ENCODE data around the gene SENP3. TPM values are rescaled to one million over a fixed set of nuclear protein-coding genes. Genes with fewer than 3 reads are reported as not detected.
A peak's percentile ranks its signal among the peaks of the same experiment; 100 is the strongest.

Gene SENP3
- total and polyA plus RNA-seq, 2 experiments from 2014 or later = 1.9 to 82.5 TPM

GRCh38 chr17:7572588-7573323, 11.0 kb downstream of the SENP3 start:
- Histone ChIP-seq H3K9me2 (ENCODE audit: insufficient read depth) (no peaks in the 10 kb centered on the region), H3K9ac (peak overlapping the region; percentile 99), H3K27me3 (replicated peaks; ENCODE audit: insufficient read depth) (no peaks in the 10 kb centered on the region), H3K36me3 (ENCODE audit: low read depth) (peaks cover 36% of the 10 kb centered on the region), H3K9me3 (ENCODE audit: low read depth) (no peaks in the 10 kb centered on the region), H4K20me1 (ENCODE audit: insufficient read depth) (peaks cover 33% of the 10 kb centered on the region), H3F3A (ENCODE audit: insufficient read depth) (peaks cover 50% of the 10 kb centered on the region), H3K27ac (peak overlapping the region; percentile 96), H3K79me2 (ENCODE audit: insufficient read depth) (peaks cover 87% of the 10 kb centered on the region), H3K4me3 (peak overlapping the region; percentile 93), H3K4me2 (ENCODE audit: unreplicated experiment) (peak overlapping the region; percentile 79), H3K4me1 (ENCODE audit: insufficient read depth) (peaks cover 22% of the 10 kb centered on the region), H2AFZ (no peak overlapping the region)
- 1 to 2% methylated on average over 47 to 53 of the region's 73 CpGs for WGBS, 2 experiments (ENCODE audit: low coverage in 1 of 2, low lambda C conversion rate in 2 of 2, missing lambda C conversion rate in 2 of 2)
- in situ Hi-C loops (cut with MboI) = no loop called here
- TF ChIP-seq EZH2 (IDR thresholded peaks at IDR 0.05; ENCODE audit: insufficient read depth, poor library complexity, severe bottlenecking) (no peak), EZH2phosphoT487 (IDR thresholded peaks at IDR 0.05; ENCODE audit: insufficient read depth, low read depth) (no peak)
- DNase-seq = peak; percentile 100

- in situ Hi-C loops (cut with MboI) = no loop called here
- WGBS, 2 experiments (ENCODE audit: low coverage in 1 of 2, low lambda C conversion rate in 2 of 2, missing lambda C conversion rate in 2 of 2) = 0 to 1% methylated on average over 58 to 64 of the region's 71 CpGs
- peaks cover 42% of the 10 kb centered on the region for H3K36me3 ChIP-seq (ENCODE audit: low read depth)
These were observed 11.8 kb downstream of the SENP3 start for GRCh38 chr17:7573324-7574080.

GRCh38 chr17:7574176-7574953, 12.6 kb downstream of the SENP3 start:
- in situ Hi-C loops (cut with MboI) = no loop called here

More at GRCh38 chr17:7573324-7574080, 11.8 kb downstream of the SENP3 start:
- TF ChIP-seq EZH2 (IDR thresholded peaks at IDR 0.05; ENCODE audit: insufficient read depth, poor library complexity, severe bottlenecking) (no peak), EZH2phosphoT487 (IDR thresholded peaks at IDR 0.05; ENCODE audit: insufficient read depth, low read depth) (no peak)
- Histone ChIP-seq H4K20me1 (ENCODE audit: insufficient read depth) (peaks cover 33% of the 10 kb centered on the region), H2AFZ (no peak overlapping the region), H3K27me3 (replicated peaks; ENCODE audit: insufficient read depth) (no peaks in the 10 kb centered on the region), H3K4me1 (ENCODE audit: insufficient read depth) (peaks cover 23% of the 10 kb centered on the region), H3K9me2 (ENCODE audit: insufficient read depth) (no peaks in the 10 kb centered on the region), H3K9me3 (ENCODE audit: low read depth) (no peaks in the 10 kb centered on the region), H3F3A (ENCODE audit: insufficient read depth) (peaks cover 57% of the 10 kb centered on the region), H3K9ac (peak overlapping the region; percentile 99), H3K79me2 (ENCODE audit: insufficient read depth) (peaks cover 84% of the 10 kb centered on the region), H3K4me3 (peak overlapping the region; percentile 93), H3K27ac (peak overlapping the region; percentile 96), H3K4me2 (ENCODE audit: unreplicated experiment) (peak overlapping the region; percentile 79)
- DNase-seq = peak; percentile 95

GRCh38 chr17:7575481-7575883, 13.8 kb downstream of the SENP3 start:
- peaks cover 63% of the 10 kb centered on the region for H3F3A ChIP-seq (ENCODE audit: insufficient read depth)
- peaks cover 44% of the 10 kb centered on the region for H3K36me3 ChIP-seq (ENCODE audit: low read depth)
- no peaks in the 10 kb centered on the region for H3K9me3 ChIP-seq (ENCODE audit: low read depth)
- peak overlapping the region; percentile 93 for H3K4me3 ChIP-seq
- TF ChIP-seq EZH2phosphoT487 (IDR thresholded peaks at IDR 0.05; ENCODE audit: insufficient read depth, low read depth) (no peak), EZH2 (IDR thresholded peaks at IDR 0.05; ENCODE audit: insufficient read depth, poor library complexity, severe bottlenecking) (no peak)
- H3K27ac ChIP-seq = peak overlapping the region; percentile 96
- 44 to 56% methylated on average over 1 of the region's 1 CpG for WGBS, 2 experiments (ENCODE audit: low coverage in 1 of 2, low lambda C conversion rate in 2 of 2, missing lambda C conversion rate in 2 of 2)
- peaks cover 75% of the 10 kb centered on the region for H3K79me2 ChIP-seq (ENCODE audit: insufficient read depth)
- H3K9me2 ChIP-seq (ENCODE audit: insufficient read depth) = no peaks in the 10 kb centered on the region
- H3K27me3 ChIP-seq (replicated peaks; ENCODE audit: insufficient read depth) = no peaks in the 10 kb centered on the region
- H3K9ac ChIP-seq = peak overlapping the region; percentile 99
- H3K4me1 ChIP-seq (ENCODE audit: insufficient read depth) = peaks cover 37% of the 10 kb centered on the region
- H3K4me2 ChIP-seq (ENCODE audit: unreplicated experiment) = peak overlapping the region; percentile 79
- in situ Hi-C loops (cut with MboI) = no loop called here
- H2AFZ ChIP-seq = no peak overlapping the region
- peaks cover 33% of the 10 kb centered on the region for H4K20me1 ChIP-seq (ENCODE audit: insufficient read depth)
- peak; percentile 58 for DNase-seq

More at GRCh38 chr17:7574176-7574953, 12.6 kb downstream of the SENP3 start:
- peaks cover 62% of the 10 kb centered on the region for H3F3A ChIP-seq (ENCODE audit: insufficient read depth)
- peaks cover 33% of the 10 kb centered on the region for H4K20me1 ChIP-seq (ENCODE audit: insufficient read depth)
- 6% methylated on average over 14 to 15 of the region's 15 CpGs for WGBS, 2 experiments (ENCODE audit: low coverage in 1 of 2, low lambda C conversion rate in 2 of 2, missing lambda C conversion rate in 2 of 2)
- H3K27ac ChIP-seq = peak overlapping the region; percentile 96
- H3K79me2 ChIP-seq (ENCODE audit: insufficient read depth) = peaks cover 76% of the 10 kb centered on the region
- H3K9me2 ChIP-seq (ENCODE audit: insufficient read depth) = no peaks in the 10 kb centered on the region
- peak; percentile 54 for DNase-seq
- H3K4me1 ChIP-seq (ENCODE audit: insufficient read depth) = peaks cover 30% of the 10 kb centered on the region
- H3K4me3 ChIP-seq = peak overlapping the region; percentile 93
- peaks cover 44% of the 10 kb centered on the region for H3K36me3 ChIP-seq (ENCODE audit: low read depth)
- peak overlapping the region; percentile 79 for H3K4me2 ChIP-seq (ENCODE audit: unreplicated experiment)
- H2AFZ ChIP-seq = no peak overlapping the region
- H3K27me3 ChIP-seq (replicated peaks; ENCODE audit: insufficient read depth) = no peaks in the 10 kb centered on the region
- no peaks in the 10 kb centered on the region for H3K9me3 ChIP-seq (ENCODE audit: low read depth)
- TF ChIP-seq EZH2phosphoT487 (IDR thresholded peaks at IDR 0.05; ENCODE audit: insufficient read depth, low read depth) (no peak), EZH2 (IDR thresholded peaks at IDR 0.05; ENCODE audit: insufficient read depth, poor library complexity, severe bottlenecking) (no peak)
- peak overlapping the region; percentile 99 for H3K9ac ChIP-seq
